A673 (cell line): Measurements from ENCODE around the gene MAGI1.

Source experiments
- CTCF ChIP-seq: fragments of 300-800, 200-600 bp; sonication (generic); conservative IDR thresholded peaks from 2 replicates; pipeline ENCODE4 v1.5.1; 2017; ENCODE audit warnings: low read depth, mild to moderate bottlenecking, antibody characterized with exemption, low read length, moderate library complexity, mixed read lengths
- EZH2 ChIP-seq: fragments of 200-600 bp; sonication (generic); IDR thresholded peaks from 2 replicates; pipeline ENCODE4 v1.6.1; 2017; ENCODE audit warnings: borderline replicate concordance, low read depth, mild to moderate bottlenecking, mixed read lengths, antibody characterized with exemption, low read length; ENCODE audit not compliant: poor library complexity, severe bottlenecking

- TF ChIP-seq EZH2 (no peak), CTCF (no peak)
Measured at GRCh38 chr3:65616563-65616962, 422.2 kb downstream of the MAGI1 start.
